H1 (cell line): Measurements from ENCODE around the gene HDAC11. TPM values are rescaled to one million over a fixed set of nuclear protein-coding genes. Genes with fewer than 3 reads are reported as not detected.

Source experiments
- SP4 ChIP-seq: IDR thresholded peaks from 2 replicates; pipeline ENCODE4 v1.6.1; 2012; ENCODE audit warnings: low read length, inconsistent platforms
- polyA plus RNA-seq, 7 experiments: library from polyadenylated mRNA; depleted of rRNA in 3 of 7; stranded (reverse) in 5 of 7; unstranded in 2 of 7; fragments of >200 nt in 5 of 7; fragments of 200-250 nt in 2 of 7; gene quantifications; 1 replicate in 5 of 7; 2 replicates in 1 of 7; 4 replicates in 1 of 7; pipeline versions ENCODE4 v1.2.1 to v1.2.3, GENCODE V29; 2011 to 2013; ENCODE audit warnings: missing spikeins in 2 of 7, mixed read lengths in 2 of 7
- total RNA-seq: library from RNA; stranded (reverse); fragmentation: NEBNext Ultra II Directional; extraction: Animal tissue kit (Norgen Biotek cat#: 25700); gene quantifications from 2 replicates; pipeline ENCODE4 v1.2.1, GENCODE V29; 2021

Gene HDAC11
- total and polyA plus RNA-seq, 2 of the 8 experiments (the other 6 are each of a cell fraction or from before 2014, with no cell fraction given): 6.8 to 7.4 TPM

DNA sequence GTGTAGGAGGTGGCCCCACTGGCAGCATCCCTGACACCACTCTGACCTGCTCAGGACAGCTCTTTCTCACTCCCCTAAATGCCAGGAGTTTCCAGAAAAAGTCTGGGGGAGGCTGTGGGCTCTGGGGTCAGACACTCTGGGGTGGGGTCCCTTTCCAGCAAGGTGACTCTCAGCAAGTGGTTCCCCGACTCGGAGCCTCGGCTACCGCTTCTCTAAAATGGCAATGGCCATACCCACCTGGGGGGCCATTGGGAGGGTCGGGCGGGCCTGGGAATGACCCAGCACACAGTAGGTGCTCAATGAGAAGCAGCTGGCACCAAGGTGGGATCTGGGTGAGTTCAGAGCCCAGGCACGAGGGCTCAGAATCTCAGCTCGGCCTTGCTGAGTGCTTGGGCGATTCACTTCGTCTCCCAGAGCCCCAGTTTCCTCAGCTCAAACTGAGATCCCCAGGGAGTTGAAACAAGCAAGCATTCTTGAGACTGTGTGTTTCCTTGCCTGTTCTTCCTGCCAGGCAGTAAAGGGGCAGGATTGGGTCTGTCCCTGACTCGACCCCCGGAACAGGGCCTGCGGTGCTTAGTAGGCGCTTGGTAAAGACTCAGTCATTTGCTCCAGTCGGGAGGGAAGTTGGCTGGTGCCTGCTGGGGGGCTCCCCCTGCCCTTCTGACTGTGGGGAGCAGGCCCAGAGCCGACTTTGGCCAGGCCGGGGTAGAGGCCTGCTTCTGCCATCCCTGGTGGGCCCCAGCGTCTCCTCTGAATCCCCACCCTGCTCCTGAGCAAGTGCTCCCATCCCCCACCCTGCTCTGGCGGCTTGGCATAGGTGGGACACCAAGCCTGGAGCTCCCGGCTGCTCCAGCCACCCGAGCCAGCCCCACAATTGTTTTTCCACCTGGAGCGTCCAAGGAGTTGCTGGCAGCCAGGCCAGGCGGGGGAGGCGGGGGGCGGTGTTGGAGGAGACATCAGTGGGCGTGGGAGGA, 36.0 kb downstream of the HDAC11 start (continued):
- no peak for TF ChIP-seq SP4
